H1 (cell line): Measurements from ENCODE around the gene TJP3.

ENCODE experiments used
- CEBPB ChIP-seq: IDR thresholded peaks from 2 replicates; pipeline ENCODE4 v1.6.1; 2012; ENCODE audit warnings: low read depth, low read length
- CTCF ChIP-seq, 3 experiments: IDR thresholded peaks; 1 replicate in 2 of 3; 2 replicates in 1 of 3; pipeline versions ENCODE4 v1.5.1 to v1.6.1; 2011; ENCODE audit warnings: low read length in 3 of 3, mild to moderate bottlenecking in 3 of 3, inconsistent platforms in 2 of 3, low read depth in 1 of 3, moderate library complexity in 1 of 3; ENCODE audit not compliant: insufficient read depth in 1 of 3; ENCODE audit errors: control extremely low read depth in 1 of 3
- KDM1A ChIP-seq: fragments of 200-600, 300-600 bp; sonication (generic); IDR thresholded peaks from 2 replicates; pipeline ENCODE4 v1.7.1; 2016; ENCODE audit warnings: mild to moderate bottlenecking, low read length, borderline replicate concordance
- POLR2A ChIP-seq, 2 experiments: IDR thresholded peaks; 1 replicate in 1 of 2; 2 replicates in 1 of 2; pipeline ENCODE4 v1.6.1; 2011; ENCODE audit warnings: low read depth in 2 of 2, low read length in 2 of 2, mild to moderate bottlenecking in 2 of 2; ENCODE audit errors: control extremely low read depth in 1 of 2
- SIRT6 ChIP-seq: IDR thresholded peaks from one replicate; pipeline ENCODE4 v1.7.1; 2012; ENCODE audit warnings: low read length, inconsistent platforms
- SUZ12 ChIP-seq: fragments of 200-600 bp; sonication (generic); IDR thresholded peaks from 2 replicates; pipeline ENCODE4 v1.6.1; 2012; ENCODE audit warnings: mild to moderate bottlenecking, inconsistent platforms, low read length, moderate library complexity, mixed read lengths
- TCF12 ChIP-seq: IDR thresholded peaks from 2 replicates; pipeline ENCODE4 v1.6.1; 2011; ENCODE audit warnings: low read depth, mild to moderate bottlenecking, low read length
- ZNF274 ChIP-seq: IDR thresholded peaks from 2 replicates; pipeline ENCODE4 v1.7.0; 2012; ENCODE audit warnings: low read length, borderline replicate concordance; ENCODE audit errors: extremely low read depth

- TF ChIP-seq SIRT6 = no peak
- no peak for TF ChIP-seq ZNF274
- no peak for TF ChIP-seq CTCF (IDR thresholded peaks at IDR 0.05; ENCODE audit: control extremely low read depth in 1 of 3, insufficient read depth in 1 of 3, low read depth in 1 of 3, low read length in 3 of 3)
- no peak for TF ChIP-seq POLR2A (IDR thresholded peaks at IDR 0.05; ENCODE audit: control extremely low read depth in 1 of 2, low read depth in 2 of 2, low read length in 2 of 2)
- no peak for TF ChIP-seq TCF12
- TF ChIP-seq CEBPB = no peak
- TF ChIP-seq KDM1A = no peak
- TF ChIP-seq SUZ12 = no peak
Measured at GRCh38 chr19:3658870-3659745, 49.1 kb upstream of the TJP3 start.
